Coronary artery (tissue), 2 donors: ENCODE measurements around the gene OTUD1.

Experiments used
- DNase-seq: peaks from one replicate; pipeline ENCODE4 v3.0.0-alpha.2; 2017; ENCODE audit warnings: low spot score
- H3K27ac ChIP-seq, 2 donors: fragments of 200-600 bp; sonication (generic); one replicate each; pipeline ENCODE4 v1.5.1; 2016 to 2019
- H3K4me3 ChIP-seq: fragments of 200-600 bp; sonication (generic); 2 replicates; pipeline ENCODE4 v1.5.1; 2016; ENCODE audit warnings: mild to moderate bottlenecking, moderate library complexity
- TF ChIP-seq, protein P1 (sequence below): fragments of 200-600 bp; sonication (generic); IDR thresholded peaks from one replicate; pipeline ENCODE4 v1.5.1; 2019; ENCODE audit warnings: antibody characterized with exemption

Gene OTUD1

DNA sequence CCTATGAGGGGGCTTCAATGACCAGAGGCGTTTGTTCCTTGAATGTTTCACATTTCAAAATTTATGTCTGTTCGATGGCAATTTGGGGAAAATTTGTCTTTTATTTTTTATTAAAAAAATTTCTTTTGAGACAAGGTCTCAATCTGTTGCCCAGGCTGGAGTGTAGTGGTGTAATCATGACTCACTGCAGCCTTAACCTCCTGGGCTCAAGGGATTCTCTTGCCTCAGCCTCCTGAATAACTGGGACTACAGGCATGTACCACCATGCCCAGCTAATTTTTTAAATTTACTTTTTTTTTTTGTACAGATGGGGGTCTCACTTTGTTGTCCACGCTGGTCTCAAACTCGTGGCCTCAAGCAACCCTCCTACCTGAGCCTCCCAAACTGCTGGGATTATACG is 39.7 kb downstream of the OTUD1 start:
- no peak for DNase-seq
- H3K27ac ChIP-seq = no peak overlapping the region
- TF ChIP-seq, protein P1, sequence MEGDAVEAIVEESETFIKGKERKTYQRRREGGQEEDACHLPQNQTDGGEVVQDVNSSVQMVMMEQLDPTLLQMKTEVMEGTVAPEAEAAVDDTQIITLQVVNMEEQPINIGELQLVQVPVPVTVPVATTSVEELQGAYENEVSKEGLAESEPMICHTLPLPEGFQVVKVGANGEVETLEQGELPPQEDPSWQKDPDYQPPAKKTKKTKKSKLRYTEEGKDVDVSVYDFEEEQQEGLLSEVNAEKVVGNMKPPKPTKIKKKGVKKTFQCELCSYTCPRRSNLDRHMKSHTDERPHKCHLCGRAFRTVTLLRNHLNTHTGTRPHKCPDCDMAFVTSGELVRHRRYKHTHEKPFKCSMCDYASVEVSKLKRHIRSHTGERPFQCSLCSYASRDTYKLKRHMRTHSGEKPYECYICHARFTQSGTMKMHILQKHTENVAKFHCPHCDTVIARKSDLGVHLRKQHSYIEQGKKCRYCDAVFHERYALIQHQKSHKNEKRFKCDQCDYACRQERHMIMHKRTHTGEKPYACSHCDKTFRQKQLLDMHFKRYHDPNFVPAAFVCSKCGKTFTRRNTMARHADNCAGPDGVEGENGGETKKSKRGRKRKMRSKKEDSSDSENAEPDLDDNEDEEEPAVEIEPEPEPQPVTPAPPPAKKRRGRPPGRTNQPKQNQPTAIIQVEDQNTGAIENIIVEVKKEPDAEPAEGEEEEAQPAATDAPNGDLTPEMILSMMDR = no peak
- H3K4me3 ChIP-seq = no peak overlapping the region

DNA sequence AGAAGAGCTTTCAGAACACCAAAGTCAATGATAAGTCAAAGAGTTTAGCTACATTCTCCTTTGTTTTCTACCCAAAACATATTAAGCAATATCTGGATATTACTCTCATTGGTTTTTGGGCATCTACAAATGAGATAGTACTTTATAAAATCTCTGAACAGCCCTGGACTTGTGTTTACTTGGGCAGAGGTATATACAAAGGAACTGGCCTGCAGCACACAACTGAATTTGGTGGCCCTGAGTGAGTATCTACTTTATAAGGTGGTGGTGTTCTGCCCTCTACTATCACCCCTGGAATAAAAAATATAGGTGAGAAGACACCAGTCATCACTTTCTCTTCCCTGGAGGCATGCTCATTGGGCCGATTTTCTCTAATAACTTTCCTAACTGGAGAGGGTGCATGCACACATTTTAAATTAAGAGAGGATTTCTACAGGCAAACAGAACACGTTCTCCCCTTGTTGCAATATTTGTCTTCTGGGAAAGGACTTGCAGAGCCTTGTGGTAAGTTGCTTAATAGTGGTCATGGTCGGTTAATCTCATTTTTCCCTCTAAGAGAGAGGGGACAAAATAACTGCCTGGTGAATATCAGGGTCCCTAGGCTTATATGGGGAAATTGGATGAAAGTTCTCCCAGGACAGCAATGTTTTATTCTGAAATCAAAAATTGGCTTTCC is 41.1 kb downstream of the OTUD1 start:
- TF ChIP-seq, protein P1 = no peak
- DNase-seq = no peak
- no peak overlapping the region for H3K4me3 ChIP-seq
- H3K27ac ChIP-seq = no peak overlapping the region

DNA sequence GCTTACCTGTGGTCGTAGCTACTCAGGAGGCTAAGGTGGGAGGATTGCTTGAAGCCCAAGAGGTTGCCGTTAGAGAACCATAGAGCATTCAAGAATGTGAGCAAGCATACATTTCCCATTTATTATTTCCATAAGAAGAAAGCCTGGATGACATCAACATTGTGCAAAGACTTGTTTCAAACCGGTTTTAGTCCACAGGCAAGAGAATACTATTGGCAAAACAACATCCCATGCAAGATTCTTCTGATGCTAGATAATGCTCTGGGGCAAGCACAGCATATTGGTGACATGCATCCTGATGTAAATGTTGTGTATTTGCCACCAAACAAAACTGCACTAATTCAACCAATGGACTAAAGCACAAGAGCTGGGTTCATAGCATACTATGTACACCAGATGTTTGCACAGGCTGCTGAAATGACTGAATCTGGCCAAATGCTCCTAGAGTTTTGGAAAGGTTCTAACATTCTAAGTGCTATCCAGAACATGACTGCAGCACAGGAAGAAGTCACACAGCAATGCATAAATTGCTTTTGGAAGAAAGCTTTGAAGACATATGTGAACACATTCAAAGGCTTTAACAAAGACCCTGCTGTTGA is 42.6 kb downstream of the OTUD1 start:
- Histone ChIP-seq H3K27ac (no peak overlapping the region), H3K4me3 (no peak overlapping the region)
- TF ChIP-seq, protein P1 = no peak
- DNase-seq = no peak

DNA sequence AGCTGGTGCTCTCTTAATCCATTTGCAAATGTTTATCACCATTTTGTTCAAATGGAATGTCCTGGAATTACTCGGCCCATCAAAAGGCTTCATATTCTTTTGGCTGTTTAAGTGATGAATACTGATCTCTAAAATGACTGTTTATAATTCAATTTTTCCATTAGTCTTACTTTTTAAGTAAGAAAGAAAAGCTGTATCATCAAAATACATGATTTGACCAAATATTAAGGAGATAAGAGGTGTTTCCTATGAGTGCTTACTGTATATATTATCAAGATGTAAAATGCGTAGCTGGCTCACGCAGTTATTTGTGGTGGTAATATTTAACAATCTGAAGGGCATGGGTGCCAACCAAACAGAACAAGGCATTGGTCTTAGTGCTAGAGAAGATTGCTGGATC is 51.2 kb downstream of the OTUD1 start:
- no peak for DNase-seq
- no peak overlapping the region for H3K4me3 ChIP-seq
- TF ChIP-seq, protein P1 = no peak
- no peak overlapping the region for H3K27ac ChIP-seq
